SK-N-MC (cell line): ENCODE data around the gene PROK2.

Experiments
- EZH2 ChIP-seq: fragments of 200-600 bp; sonication (generic); IDR thresholded peaks from one replicate; pipeline ENCODE4 v1.6.1; 2017; ENCODE audit warnings: antibody characterized with exemption
- POLR2AphosphoS5 ChIP-seq: IDR thresholded peaks from 2 replicates; pipeline ENCODE4 v1.6.1; 2012; ENCODE audit warnings: mild to moderate bottlenecking, low read depth, low read length, borderline replicate concordance

GRCh38 chr3:71800023-71800422, 15.1 kb upstream of the PROK2 start:
- TF ChIP-seq EZH2 (no peak), POLR2AphosphoS5 (no peak)
